HG03469 (cell line): ENCODE measurements around the gene FUNDC2.

Source experiments
- ATAC-seq: cut with Tn5 transposase; IDR thresholded peaks from one replicate; pipeline ENCODE4 v1.9.1; 2021; ENCODE audit warnings: mild to moderate bottlenecking, moderate library complexity, moderate number of reproducible peaks; ENCODE audit not compliant: unreplicated experiment

The FUNDC2 gene

DNA sequence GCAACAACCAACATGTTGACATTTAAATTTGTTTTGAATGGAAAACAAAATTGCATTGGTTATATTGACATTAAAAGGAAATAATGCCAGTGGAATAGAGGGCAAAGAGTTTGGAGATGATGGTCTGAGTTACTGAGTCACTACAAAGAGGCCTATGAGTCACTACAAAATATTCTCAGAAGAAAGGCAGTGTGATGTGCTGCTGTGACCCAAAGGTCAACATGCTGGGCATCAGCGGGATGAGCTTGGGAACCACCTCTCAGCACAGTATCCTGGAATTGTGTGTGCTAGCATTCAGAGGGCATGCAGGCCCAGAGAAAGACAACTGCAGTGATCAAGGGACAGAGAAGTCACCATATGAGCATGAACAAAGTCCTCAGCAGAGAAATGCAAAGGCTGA is 41.5 kb downstream of the FUNDC2 start:
- ATAC-seq: no peak

DNA sequence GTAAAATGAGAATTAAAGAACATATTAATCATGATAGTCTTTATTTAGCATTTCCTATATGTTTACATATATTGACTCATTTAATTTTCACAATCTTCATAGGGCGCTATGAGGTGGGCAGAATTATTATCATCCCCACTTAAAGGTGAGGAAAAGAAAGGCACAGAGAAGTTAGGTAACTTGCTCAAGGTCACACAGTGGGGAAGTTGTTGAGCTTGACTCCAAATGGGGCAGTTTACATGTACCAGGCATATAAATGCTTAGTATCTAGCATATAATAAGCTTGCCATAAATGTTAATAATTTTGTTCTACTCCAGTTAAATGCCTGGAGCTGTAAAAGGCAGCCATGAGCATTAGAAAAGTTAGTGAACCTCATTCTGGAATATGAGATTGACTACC is 42.8 kb downstream of the FUNDC2 start:
- ATAC-seq: no peak

DNA sequence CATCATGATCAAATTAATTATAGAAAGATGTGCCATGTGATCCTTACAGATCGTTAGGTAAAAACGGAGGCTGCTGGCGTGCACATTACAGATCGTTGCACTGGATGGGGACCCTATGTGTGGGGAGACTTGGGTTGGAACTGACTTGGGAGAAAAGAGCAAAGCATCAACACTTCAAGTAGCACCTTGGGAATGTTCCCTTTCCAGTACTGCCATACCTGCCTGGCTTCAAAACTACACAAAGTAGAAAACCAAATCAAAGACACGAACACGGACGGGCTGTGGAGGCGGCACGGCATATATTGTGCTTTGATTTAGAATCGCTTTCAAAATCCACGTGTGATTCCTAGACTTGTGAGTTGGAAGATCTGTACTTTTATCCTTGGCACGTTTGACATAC is 43.4 kb downstream of the FUNDC2 start:
- ATAC-seq: no peak

DNA sequence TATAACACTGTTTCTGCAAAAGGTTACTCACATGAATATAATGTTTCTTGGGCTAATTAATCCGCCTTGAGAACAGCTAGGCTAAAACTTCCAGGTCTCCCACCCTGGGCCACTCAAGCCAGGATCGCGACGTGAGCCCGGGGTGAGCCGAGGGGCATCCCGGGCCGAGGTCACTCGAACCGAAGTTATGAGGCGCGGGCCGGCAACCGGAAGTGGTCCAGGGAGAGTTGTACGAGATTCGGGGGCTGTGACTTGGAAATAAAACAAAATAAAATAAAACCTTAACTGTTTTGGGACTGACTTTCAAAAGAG is 44.0 kb downstream of the FUNDC2 start:
- ATAC-seq: peak; percentile 7

DNA sequence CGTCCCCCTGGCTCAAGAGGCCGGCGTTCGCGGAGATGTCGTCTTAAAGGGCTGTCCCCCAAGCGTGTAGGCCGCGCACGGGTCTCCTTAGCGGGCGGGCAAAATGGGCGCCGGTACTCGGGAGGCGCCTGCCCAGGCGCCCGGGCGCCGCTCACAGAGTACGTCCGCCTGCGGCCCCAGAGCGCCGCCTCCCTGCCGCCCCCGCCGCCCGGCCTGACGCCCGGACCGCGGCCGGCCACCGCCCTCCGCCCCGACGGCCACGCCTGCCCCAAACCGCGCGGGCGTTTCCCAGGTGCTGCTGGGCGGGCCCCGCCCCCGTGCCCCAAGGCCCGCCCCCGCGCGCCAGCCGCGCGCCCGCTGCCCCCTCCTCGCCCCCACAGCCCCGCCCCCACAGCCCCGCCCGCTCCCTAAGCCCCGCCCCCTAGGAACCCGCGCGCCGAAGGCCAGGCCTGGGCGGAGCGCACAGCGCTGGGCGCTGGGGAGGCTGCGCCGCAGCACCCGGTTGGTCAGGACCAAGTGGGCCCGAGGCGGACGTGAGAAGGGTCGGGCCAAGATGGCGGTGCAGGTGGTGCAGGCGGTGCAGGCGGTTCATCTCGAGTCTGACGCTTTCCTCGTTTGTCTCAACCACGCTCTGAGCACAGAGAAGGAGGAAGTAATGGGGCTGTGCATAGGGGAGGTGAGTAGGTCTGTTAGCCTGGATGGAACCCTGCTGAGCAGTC is 44.5 kb downstream of the FUNDC2 start, which contains the start of the genes BRCC3, CMC4 and MTCP1:
Gene BRCC3, plus strand, starts transcription at position 534 of the 719 bp plus-strand sequence. Its CDS starts 20 bp downstream, at position 554.
Gene CMC4, minus strand, starts transcription at position 162 of the 719 bp plus-strand sequence. CDS start 7,113 bp downstream, outside the sequence.
Gene MTCP1, minus strand, starts transcription at position 162 of the 719 bp plus-strand sequence. CDS start 5,126 bp downstream, outside the sequence.
- ATAC-seq: peak; percentile 69

DNA sequence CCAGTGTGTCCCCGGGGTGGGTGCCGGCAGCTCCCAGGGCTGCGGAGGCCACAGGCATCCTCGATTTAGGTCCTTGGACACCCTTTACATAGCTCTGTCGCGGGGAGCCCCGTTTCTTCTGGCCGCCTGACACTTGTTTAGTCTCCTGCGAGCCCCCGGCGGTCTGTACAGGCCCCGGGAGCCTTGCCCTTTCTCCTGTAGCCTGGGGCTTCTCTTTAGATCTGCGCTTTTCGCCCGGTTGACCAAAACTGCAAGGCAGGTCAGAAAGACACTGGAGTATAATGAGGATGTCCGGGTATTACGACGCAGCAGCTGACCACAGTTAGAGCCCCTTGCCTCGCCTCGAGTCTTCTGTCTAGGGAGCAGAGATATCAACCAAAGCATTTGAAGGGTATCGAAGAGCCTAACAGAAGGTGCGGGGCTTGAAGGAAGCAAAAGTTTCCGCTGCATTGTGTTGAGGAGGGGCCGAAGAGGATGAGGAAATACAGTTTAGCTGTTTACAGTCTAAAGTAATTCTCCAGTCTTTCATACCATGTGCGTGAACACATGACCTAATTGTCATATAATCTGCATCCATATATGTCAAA is 45.1 kb downstream of the FUNDC2 start:
- ATAC-seq: no peak

DNA sequence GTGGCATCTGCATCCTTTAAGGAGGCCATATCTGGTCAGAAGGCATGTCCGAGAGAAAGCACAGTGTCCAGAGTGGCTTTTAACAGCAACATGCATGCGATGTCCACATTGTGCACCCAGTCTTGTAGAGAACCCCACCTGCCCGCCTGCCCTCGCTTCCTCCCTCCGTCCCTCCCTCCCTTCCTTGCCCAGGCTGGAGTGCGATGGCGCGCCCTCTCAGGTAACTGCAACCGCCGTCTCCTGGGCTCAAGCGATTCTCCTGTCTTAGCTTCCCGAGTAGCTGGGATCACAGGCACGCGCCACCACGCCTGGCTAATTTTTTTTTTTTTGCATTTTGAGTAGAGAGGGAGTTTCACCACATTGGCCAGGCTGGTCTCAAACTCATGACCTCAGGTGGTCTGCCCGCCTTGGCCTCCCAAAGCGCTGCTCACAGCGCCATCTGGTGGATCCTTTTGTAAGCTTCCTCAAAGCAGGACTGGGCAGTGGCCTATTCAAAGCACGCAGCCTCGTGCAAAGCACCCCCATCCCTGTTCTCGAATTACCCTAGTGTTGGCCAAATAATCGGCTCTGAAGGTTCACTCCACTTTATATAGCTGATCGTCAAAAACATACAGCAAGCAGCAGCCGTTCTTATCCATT is 59.7 kb downstream of the FUNDC2 start:
- no peak for ATAC-seq

DNA sequence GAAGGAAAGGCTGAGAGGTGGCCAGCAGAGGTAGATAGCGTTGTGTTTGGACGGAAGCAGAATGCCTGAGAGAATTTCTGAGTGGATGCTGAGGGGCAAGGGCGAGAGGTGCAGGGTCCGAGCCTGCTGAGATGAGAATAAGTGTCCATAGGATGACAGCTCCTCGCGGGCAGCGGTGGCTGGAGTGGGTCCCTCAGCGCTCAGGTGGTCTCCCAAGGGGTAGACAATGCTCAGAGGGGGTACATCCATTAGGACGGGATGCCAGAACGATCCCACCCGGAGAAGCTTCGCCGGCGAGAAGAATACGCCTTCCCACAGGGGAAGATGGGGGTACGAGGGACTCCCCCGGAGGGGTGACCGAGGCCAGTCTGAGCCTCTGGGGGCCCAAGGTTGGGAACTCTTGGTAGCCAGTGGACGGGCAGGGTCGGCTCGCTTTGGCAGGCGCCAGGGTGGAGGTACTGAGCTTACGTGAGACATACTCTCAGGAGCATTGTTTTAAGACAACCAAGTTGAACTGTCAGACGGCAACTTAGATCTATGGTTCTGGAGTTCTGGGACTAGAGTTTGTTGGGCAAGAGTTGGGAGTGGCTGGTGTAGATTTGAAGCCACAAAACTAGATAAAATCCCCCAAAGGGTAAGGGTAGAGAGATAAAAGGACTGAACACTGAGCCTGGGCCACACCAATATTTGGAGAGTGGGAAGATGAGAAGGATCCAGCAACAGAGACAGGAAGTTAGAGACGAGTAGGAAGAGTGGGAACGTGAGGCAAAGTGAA is 60.5 kb downstream of the FUNDC2 start:
- ATAC-seq: no peak

DNA sequence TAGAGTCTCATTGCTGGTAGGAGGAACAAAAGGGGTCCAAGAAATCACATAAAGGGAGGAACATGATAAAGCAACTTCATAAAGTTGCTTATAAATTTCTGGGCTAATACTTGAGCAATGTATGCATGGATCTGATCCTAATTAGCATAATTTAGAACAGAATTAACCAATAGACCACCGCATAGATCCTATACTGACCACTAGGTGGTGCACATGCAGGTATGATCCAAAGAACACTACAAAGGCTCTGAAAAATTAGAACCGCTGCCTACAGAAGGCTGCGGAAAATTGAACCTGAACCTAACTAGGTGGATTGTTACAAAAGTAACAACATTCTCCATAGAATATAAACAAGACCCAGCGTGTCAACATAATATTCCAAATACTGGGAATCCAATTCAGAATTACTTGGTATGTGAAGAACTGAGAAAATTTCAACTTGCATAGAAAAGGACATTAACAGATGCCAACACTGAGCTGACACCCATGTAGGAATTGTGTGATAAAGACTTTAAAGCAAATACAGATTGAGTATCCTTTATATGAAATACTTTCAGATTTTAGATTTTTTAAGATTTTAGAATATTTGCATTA is 67.9 kb downstream of the FUNDC2 start:
- no peak for ATAC-seq

DNA sequence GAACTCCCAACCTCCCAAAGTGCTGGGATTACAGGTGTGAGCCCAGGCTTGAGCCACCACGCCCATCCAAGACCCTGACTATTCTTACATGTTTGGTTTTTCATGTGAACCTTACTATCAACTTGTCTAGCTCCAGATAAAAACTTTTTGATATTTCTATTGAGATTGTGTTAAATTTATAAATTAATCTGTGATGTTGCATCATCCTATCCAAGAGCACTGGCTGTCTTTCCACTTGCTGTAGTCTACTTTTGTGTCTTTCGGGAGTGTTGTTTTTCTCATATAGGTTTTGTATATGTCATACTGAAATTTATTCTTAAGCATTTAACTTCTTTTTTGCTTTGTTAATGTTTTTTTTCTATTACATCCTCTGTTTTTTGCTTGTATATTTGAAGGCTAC is 79.3 kb downstream of the FUNDC2 start:
- no peak for ATAC-seq

DNA sequence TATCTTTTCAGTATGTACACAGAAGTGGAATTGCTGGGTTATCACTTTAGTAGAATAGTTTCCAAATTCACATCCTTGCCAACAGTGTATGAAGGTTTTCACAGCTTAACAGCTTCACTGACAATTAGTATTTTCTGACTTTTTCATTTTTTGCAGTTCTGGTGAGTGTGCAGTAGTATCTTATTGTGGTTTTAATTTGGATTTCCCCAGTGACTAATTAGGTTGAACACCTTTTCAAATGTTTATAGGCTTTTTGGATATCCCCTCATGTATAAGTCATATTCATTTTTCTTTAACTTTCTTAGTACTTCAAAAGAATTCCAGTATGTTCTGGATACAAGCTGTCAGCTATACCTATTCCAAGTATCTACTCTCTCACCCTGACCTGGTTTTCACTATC is 81.8 kb downstream of the FUNDC2 start:
- ATAC-seq: no peak
